HL-60 (cell line): ENCODE measurements around the gene SUV39H2.

Experiments used
- GABPA ChIP-seq: IDR thresholded peaks from 2 replicates; pipeline ENCODE4 v1.6.1; 2012; ENCODE audit warnings: low read depth
- POLR2AphosphoS5 ChIP-seq: IDR thresholded peaks from 2 replicates; pipeline ENCODE4 v1.6.1; 2012; ENCODE audit warnings: low read depth
- TF ChIP-seq, protein P1 (sequence below): IDR thresholded peaks from one replicate; pipeline ENCODE4 v1.5.1; 2011; ENCODE audit warnings: low read length, control low read depth, inconsistent platforms; ENCODE audit not compliant: insufficient read depth
- TF ChIP-seq, protein P2 (sequence below): IDR thresholded peaks from 2 replicates; pipeline ENCODE4 v1.6.1; 2012; ENCODE audit warnings: low read depth; ENCODE audit not compliant: insufficient replicate concordance

DNA sequence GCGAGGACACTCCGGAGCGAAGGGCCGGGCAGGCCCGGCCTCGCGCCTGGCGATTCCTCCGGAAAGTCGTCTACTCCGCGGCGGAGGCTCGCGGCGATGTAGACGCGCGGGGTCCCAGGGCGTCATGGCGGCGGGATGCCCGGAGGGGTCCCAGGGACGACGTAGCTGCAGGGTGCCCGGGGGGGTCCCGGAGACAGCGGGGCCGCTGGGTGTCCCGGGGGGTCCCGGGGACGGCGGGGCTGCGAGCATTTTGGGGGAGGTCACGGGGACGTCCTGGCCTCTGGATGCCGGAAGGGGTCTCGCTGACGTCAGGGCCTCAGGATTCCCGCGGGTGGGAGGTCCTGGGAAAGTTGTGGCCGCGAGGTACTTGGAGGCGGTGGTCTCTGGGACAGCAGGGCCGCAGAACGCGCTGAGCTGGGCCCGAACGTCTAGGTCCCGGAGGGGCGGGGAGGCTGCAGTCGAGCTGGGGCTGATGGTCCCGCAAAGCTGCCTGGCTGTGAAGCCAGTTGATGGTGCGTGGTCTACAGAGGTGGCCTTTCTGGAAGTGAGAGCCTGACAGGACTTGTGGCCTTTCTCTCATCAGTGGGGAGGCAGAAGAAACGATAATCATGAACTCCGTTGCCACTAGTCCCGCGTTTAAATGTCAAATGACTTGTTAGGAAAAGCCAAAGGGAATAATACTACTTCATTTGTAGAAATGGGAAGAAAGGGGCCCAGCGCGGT is 39.9 kb upstream of the SUV39H2 start:
- no peak for TF ChIP-seq POLR2AphosphoS5
- TF ChIP-seq, protein P1, sequence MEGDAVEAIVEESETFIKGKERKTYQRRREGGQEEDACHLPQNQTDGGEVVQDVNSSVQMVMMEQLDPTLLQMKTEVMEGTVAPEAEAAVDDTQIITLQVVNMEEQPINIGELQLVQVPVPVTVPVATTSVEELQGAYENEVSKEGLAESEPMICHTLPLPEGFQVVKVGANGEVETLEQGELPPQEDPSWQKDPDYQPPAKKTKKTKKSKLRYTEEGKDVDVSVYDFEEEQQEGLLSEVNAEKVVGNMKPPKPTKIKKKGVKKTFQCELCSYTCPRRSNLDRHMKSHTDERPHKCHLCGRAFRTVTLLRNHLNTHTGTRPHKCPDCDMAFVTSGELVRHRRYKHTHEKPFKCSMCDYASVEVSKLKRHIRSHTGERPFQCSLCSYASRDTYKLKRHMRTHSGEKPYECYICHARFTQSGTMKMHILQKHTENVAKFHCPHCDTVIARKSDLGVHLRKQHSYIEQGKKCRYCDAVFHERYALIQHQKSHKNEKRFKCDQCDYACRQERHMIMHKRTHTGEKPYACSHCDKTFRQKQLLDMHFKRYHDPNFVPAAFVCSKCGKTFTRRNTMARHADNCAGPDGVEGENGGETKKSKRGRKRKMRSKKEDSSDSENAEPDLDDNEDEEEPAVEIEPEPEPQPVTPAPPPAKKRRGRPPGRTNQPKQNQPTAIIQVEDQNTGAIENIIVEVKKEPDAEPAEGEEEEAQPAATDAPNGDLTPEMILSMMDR: no peak
- TF ChIP-seq GABPA: no peak
- TF ChIP-seq, protein P2, sequence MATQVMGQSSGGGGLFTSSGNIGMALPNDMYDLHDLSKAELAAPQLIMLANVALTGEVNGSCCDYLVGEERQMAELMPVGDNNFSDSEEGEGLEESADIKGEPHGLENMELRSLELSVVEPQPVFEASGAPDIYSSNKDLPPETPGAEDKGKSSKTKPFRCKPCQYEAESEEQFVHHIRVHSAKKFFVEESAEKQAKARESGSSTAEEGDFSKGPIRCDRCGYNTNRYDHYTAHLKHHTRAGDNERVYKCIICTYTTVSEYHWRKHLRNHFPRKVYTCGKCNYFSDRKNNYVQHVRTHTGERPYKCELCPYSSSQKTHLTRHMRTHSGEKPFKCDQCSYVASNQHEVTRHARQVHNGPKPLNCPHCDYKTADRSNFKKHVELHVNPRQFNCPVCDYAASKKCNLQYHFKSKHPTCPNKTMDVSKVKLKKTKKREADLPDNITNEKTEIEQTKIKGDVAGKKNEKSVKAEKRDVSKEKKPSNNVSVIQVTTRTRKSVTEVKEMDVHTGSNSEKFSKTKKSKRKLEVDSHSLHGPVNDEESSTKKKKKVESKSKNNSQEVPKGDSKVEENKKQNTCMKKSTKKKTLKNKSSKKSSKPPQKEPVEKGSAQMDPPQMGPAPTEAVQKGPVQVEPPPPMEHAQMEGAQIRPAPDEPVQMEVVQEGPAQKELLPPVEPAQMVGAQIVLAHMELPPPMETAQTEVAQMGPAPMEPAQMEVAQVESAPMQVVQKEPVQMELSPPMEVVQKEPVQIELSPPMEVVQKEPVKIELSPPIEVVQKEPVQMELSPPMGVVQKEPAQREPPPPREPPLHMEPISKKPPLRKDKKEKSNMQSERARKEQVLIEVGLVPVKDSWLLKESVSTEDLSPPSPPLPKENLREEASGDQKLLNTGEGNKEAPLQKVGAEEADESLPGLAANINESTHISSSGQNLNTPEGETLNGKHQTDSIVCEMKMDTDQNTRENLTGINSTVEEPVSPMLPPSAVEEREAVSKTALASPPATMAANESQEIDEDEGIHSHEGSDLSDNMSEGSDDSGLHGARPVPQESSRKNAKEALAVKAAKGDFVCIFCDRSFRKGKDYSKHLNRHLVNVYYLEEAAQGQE: no peak
